D341Med (cell line): ENCODE data around the gene UMODL1.

Source experiments
- DNase-seq: peaks from one replicate; pipeline ENCODE4 v3.0.0; 2012; ENCODE audit warnings: low spot score

Gene UMODL1

DNA sequence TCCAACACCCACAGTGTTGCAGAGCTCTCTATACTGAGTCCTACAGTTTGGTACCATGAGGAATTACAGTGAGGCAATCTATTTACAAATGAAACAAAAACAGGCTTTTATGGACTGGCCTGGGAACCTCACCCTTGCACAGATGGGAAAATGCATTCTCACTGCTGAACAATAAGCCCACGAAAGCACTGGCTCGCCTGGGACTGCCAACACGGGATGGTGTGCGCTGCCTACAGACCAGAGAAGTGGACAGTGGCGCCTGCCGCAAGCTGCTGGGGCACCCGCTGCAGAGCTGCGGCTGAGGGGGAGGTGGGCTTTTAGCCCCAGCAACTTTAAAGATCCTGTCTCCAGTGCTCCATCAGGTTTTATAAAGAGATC, 119.4 kb downstream of the UMODL1 start:
- DNase-seq, result no peak

DNA sequence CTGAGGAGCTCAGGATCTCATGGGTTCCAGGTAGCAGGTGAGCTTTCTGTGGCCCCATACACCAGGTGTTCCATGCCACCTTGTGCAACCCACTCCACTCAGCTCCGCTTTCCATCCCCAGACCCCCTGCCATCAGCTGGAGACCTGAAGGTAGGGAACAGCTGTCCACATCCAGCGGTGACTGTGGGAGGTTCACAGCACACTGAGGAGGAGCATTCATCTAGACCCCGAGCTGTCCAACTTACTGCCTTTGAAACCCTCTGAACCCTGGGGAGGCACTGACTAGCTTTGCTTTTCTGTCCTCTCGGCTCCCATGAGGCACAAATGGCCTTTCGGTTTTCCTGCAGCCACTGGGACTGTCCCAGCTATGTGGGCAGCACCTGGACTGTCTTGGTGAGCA, 119.9 kb downstream of the UMODL1 start:
- DNase-seq, result no peak

- no peak for DNase-seq
Measured at GRCh38 chr21:42191696-42192595, 120.8 kb downstream of the UMODL1 start.
